Measurements from ENCODE around the gene ANKRD52. TPM values are rescaled to one million over a fixed set of nuclear protein-coding genes. Genes with fewer than 3 reads are reported as not detected.
A peak's percentile ranks its signal among the peaks of the same experiment; 100 is the strongest.

ANKRD52 gene
- total RNA-seq, 2 donors from 2014 or later: 30.8 to 33.4 TPM

DNA sequence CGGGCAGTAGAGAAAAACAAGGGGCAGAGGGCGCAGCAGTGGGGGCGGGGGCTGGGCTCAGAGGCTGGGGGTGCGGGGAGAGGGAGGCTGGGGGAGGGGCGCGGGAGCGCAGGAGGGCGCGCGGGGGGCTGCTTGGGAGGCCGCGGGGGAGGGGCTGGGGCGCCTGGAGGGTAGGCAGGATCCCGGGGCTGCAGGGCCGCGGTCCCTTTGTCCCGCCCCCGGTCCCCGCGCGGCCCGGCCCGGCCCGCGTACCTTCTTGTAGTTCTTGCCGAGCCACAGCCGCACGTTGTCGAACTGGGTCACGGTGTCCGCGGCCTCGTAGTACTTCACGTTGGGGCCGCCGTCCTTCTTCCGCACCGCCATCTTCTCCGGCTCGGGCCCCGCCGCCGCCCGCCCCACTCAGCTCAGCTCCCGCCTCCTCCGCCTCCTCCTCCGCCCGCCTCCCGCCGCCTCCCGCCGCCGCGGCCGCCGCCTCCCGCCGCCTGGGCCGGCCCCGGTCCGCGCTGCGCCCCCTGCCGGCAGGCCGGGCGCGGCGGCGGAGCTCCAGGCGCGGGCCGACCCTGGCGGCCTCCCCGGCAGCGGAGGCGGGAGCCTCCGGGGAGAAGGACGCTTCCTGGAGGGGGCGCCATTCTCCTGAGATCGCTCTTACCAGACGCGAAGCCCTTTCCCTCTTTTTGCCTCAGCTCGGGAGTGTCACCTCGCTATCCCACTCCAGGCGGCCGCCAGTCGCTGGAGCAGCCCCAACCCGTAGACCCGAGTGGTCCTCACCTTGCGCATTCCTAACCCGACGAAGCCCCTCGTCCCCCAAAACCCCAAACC, 68.9 kb downstream of the ANKRD52 start, which contains the start of gene SMARCC2:
TSS of gene SMARCC2 (minus strand) at position 385 of the 819 bp plus-strand sequence. CDS start at position 363, 22 bp downstream.
- peaks cover 4% of the 10 kb centered on the region for H3K27me3 Mint-ChIP-seq
- peaks cover 11% of the 10 kb centered on the region for H3K36me3 Mint-ChIP-seq (ENCODE audit: low read depth)
- peak; percentile 87 for ATAC-seq
- peaks cover 48% of the 10 kb centered on the region for H3K4me1 Mint-ChIP-seq
- H3K27ac Mint-ChIP-seq: peak within 1 kb of the TSS; percentile 100
- H3K4me3 Mint-ChIP-seq: peak within 1 kb of the TSS; percentile 99
- H3K9me3 ChIP-seq (ENCODE audit: control insufficient read depth, low read length, poor library complexity, severe bottlenecking): no peaks in the 10 kb centered on the region
- peak; percentile 81 to 91 (median 87) for DNase-seq

GRCh38 chr12:56188778-56189098, 69.4 kb downstream of the ANKRD52 start:
- Mint-ChIP-seq H3K4me1 (peaks cover 46% of the 10 kb centered on the region), H3K36me3 (ENCODE audit: low read depth) (peaks cover 8% of the 10 kb centered on the region)
- ATAC-seq: peak; percentile 6

GRCh38 chr12:56188131-56188777, 69.9 kb downstream of the ANKRD52 start:
- Mint-ChIP-seq H3K27ac (peak overlapping the region; percentile 95), H3K36me3 (ENCODE audit: low read depth) (peaks cover 8% of the 10 kb centered on the region), H3K27me3 (peaks cover 4% of the 10 kb centered on the region), H3K4me3 (peak overlapping the region; percentile 99), H3K4me1 (peaks cover 42% of the 10 kb centered on the region)
- ATAC-seq: no peak
- H3K9me3 ChIP-seq (ENCODE audit: control insufficient read depth, low read length, poor library complexity, severe bottlenecking): no peaks in the 10 kb centered on the region
- no peak for DNase-seq

More at GRCh38 chr12:56188778-56189098, 69.4 kb downstream of the ANKRD52 start:
- peak in 1 of 3 donors; percentile 10 for DNase-seq
- H3K9me3 ChIP-seq (ENCODE audit: control insufficient read depth, low read length, poor library complexity, severe bottlenecking): no peaks in the 10 kb centered on the region
- Mint-ChIP-seq H3K27ac (peak overlapping the region; percentile 95), H3K4me3 (peak overlapping the region; percentile 99), H3K27me3 (peaks cover 4% of the 10 kb centered on the region)

Other genes with a start within 250 kb of the ANKRD52 start
- 1 to 10 TPM; 3.9 to 9.4 TPM for gene IKZF4, start 237.3 kb downstream of the ANKRD52 start, total RNA-seq
- 10 to 100 TPM; 46.9 to 72.3 TPM for gene RPS26, start 216.5 kb downstream of the ANKRD52 start, total RNA-seq
- under 1 TPM; 0.60 to 0.80 TPM for gene ERBB3, start 178.2 kb downstream of the ANKRD52 start, total RNA-seq
- 10 to 100 TPM; 62.0 to 76.2 TPM for gene PA2G4, start 153.8 kb downstream of the ANKRD52 start, total RNA-seq
- gene RPL41, start 141.8 kb downstream of the ANKRD52 start, total RNA-seq: 1,000 to 10,000 TPM; 5,484 to 5,668 TPM
- gene ZC3H10, start 140.1 kb downstream of the ANKRD52 start, total RNA-seq: 1 to 10 TPM; 6.8 to 8.7 TPM
- gene ESYT1, start 130.1 kb downstream of the ANKRD52 start, total RNA-seq: 100 to 1,000 TPM; 178 to 211 TPM
- 1 to 10 TPM; 5.4 to 9.0 TPM for gene MYL6B, start 105.8 kb downstream of the ANKRD52 start, total RNA-seq
- 100 to 1,000 TPM; 741 to 784 TPM for gene MYL6, start 100.0 kb downstream of the ANKRD52 start, total RNA-seq
- gene SMARCC2, start 68.9 kb downstream of the ANKRD52 start, total RNA-seq: 100 to 1,000 TPM; 130 to 138 TPM
- 10 to 100 TPM; 35.5 to 37.4 TPM for gene RNF41, start 36.5 kb downstream of the ANKRD52 start, total RNA-seq
- gene NABP2, start 34.0 kb downstream of the ANKRD52 start, total RNA-seq: 10 to 100 TPM; 12.5 to 19.4 TPM
- gene SLC39A5, start 28.3 kb downstream of the ANKRD52 start, total RNA-seq: not detected
- gene COQ10A, start 8.6 kb upstream of the ANKRD52 start, total RNA-seq: 10 to 100 TPM; 28.7 to 34.4 TPM
- 100 to 1,000 TPM; 189 to 197 TPM for gene CS, start 41.9 kb upstream of the ANKRD52 start, total RNA-seq
- gene CNPY2, start 57.6 kb upstream of the ANKRD52 start, total RNA-seq: 10 to 100 TPM; 47.4 to 53.4 TPM
- gene PAN2, start 75.6 kb upstream of the ANKRD52 start, total RNA-seq: 100 to 1,000 TPM in 1 of 2 donors, 10 to 100 TPM in 1; 81.1 to 108 TPM
- 10 to 100 TPM; 44.9 to 49.8 TPM for gene IL23A, start 80.5 kb upstream of the ANKRD52 start, total RNA-seq
- gene STAT2, start 101.7 kb upstream of the ANKRD52 start, total RNA-seq: 100 to 1,000 TPM; 116 to 145 TPM
- gene APOF, start 104.5 kb upstream of the ANKRD52 start, total RNA-seq: not detected
- gene TIMELESS, start 191.0 kb upstream of the ANKRD52 start, total RNA-seq: 1 to 10 TPM; 5.0 to 5.1 TPM
- gene MIP, start 196.3 kb upstream of the ANKRD52 start, total RNA-seq: not detected
- gene SPRYD4, start 210.2 kb upstream of the ANKRD52 start, total RNA-seq: 1 to 10 TPM; 5.8 to 6.4 TPM
- 1 to 10 TPM; 1.9 to 2.8 TPM for gene GLS2, start 229.8 kb upstream of the ANKRD52 start, total RNA-seq